Mesendoderm (in vitro differentiated cells): Measurements from ENCODE around the gene LMCD1.
A peak's percentile ranks its signal among the peaks of the same experiment; 100 is the strongest.

Experiments
- DNase-seq: peaks from one replicate; pipeline ENCODE4 v3.0.0; 2013
- H2AK5ac ChIP-seq: 2 replicates; pipeline ENCODE4 v1.6.1; 2013; ENCODE audit warnings: low read length, inconsistent platforms
- H2BK120ac ChIP-seq: 2 replicates; pipeline ENCODE4 v1.6.1; 2013; ENCODE audit warnings: low read depth, mild to moderate bottlenecking, low read length, moderate library complexity, mixed read lengths
- H2BK15ac ChIP-seq: replicated peaks from 2 replicates; pipeline ENCODE4 v1.6.1; 2013; ENCODE audit warnings: low read depth, mild to moderate bottlenecking, moderate library complexity
- H2BK5ac ChIP-seq: 2 replicates; pipeline ENCODE4 v1.6.1; 2013; ENCODE audit warnings: low read length, inconsistent platforms
- H3K18ac ChIP-seq: 2 replicates; pipeline ENCODE4 v1.6.1; 2013; ENCODE audit warnings: mild to moderate bottlenecking, low read length, mixed read lengths
- H3K23ac ChIP-seq: one replicate; pipeline ENCODE4 v1.6.1; 2013; ENCODE audit warnings: low read length
- H3K27ac ChIP-seq: 2 replicates; pipeline ENCODE4 v1.5.1; 2013; ENCODE audit warnings: low read depth, mild to moderate bottlenecking, inconsistent platforms, low read length, moderate library complexity
- H3K27me3 ChIP-seq: 2 replicates; pipeline ENCODE4 v1.6.1; 2013; ENCODE audit warnings: low read length, control low read depth, mild to moderate bottlenecking, inconsistent platforms; ENCODE audit not compliant: insufficient read depth, poor library complexity
- H3K36me3 ChIP-seq: 2 replicates; pipeline ENCODE4 v1.6.1; 2013; ENCODE audit warnings: low read length, inconsistent platforms; ENCODE audit not compliant: control insufficient read depth, insufficient read depth
- H3K4ac ChIP-seq: one replicate; pipeline ENCODE4 v1.6.1; 2013; ENCODE audit warnings: low read depth, mild to moderate bottlenecking, low read length, moderate library complexity
- H3K4me1 ChIP-seq: 2 replicates; pipeline ENCODE4 v1.6.1; 2013; ENCODE audit warnings: low read depth, low read length, inconsistent platforms; ENCODE audit not compliant: control insufficient read depth
- H3K4me2 ChIP-seq: 2 replicates; pipeline ENCODE4 v1.6.1; 2013; ENCODE audit warnings: low read length
- H3K4me3 ChIP-seq: 2 replicates; pipeline ENCODE4 v1.5.1; 2013; ENCODE audit warnings: mild to moderate bottlenecking, low read length
- H3K56ac ChIP-seq: one replicate; pipeline ENCODE4 v1.6.1; 2013; ENCODE audit warnings: low read length
- H3K79me1 ChIP-seq: 2 replicates; pipeline ENCODE4 v1.6.1; 2013; ENCODE audit warnings: low read length, inconsistent platforms
- H3K79me2 ChIP-seq: 2 replicates; pipeline ENCODE4 v1.6.1; 2013; ENCODE audit warnings: mild to moderate bottlenecking, low read length; ENCODE audit not compliant: control insufficient read depth, insufficient read depth
- H3K9ac ChIP-seq: 2 replicates; pipeline ENCODE4 v1.6.1; 2013; ENCODE audit warnings: low read length, inconsistent platforms
- H4K5ac ChIP-seq: one replicate; pipeline ENCODE4 v1.6.1; 2013; ENCODE audit warnings: low read length
- H4K8ac ChIP-seq: one replicate; pipeline ENCODE4 v1.6.1; 2013; ENCODE audit warnings: low read depth, mild to moderate bottlenecking, control low read depth, low read length, moderate library complexity
- WGBS: extraction: QIAGEN DNeasy Blood & Tissue Kit; methylation state at CpG from one replicate; pipeline ENCODE4 v1.1.7; 2013; ENCODE audit warnings: low lambda C conversion rate, missing lambda C conversion rate; ENCODE audit not compliant: insufficient coverage; ENCODE audit errors: extremely low coverage; 5-methylcytosine and 5-hydroxymethylcytosine counted together

Gene LMCD1

DNA sequence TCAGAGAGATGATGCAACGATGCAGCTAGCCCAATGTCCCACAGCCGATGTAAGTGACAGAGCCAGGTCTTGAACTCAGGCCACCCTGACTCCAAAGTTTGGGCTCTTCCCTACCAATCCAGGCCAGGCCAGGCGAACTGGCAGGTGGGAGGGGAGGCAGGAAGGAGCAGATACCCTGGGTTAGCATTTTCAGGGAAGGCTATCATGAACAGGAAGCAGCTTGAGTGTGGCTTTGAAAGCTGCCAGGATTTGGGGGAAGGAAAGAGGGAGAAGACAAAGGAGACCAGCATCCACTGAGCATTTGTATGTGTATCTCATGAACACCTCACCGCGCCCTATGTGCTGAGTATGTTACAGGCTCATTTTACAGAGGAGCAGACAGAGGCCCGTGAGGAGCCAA is 38.8 kb downstream of the LMCD1 start:
- peak; percentile 23 for DNase-seq
- Histone ChIP-seq H3K27ac (no peak overlapping the region), H2AK5ac (no peak overlapping the region), H3K27me3 (no peaks in the 10 kb centered on the region), H3K23ac (no peak overlapping the region), H3K79me1 (no peaks in the 10 kb centered on the region), H2BK5ac (no peak overlapping the region), H3K4me3 (no peak overlapping the region), H3K36me3 (no peaks in the 10 kb centered on the region), H3K56ac (no peak overlapping the region), H4K8ac (no peak overlapping the region), H2BK120ac (no peak overlapping the region), H3K4ac (no peak overlapping the region), H4K5ac (no peak overlapping the region), H2BK15ac (no peak overlapping the region), H3K18ac (no peak overlapping the region), H3K79me2 (no peaks in the 10 kb centered on the region), H3K9ac (no peak overlapping the region), H3K4me2 (no peak overlapping the region), H3K4me1 (no peaks in the 10 kb centered on the region)
- no CpG with 5 or more reads among the region's 6 CpGs for WGBS

DNA sequence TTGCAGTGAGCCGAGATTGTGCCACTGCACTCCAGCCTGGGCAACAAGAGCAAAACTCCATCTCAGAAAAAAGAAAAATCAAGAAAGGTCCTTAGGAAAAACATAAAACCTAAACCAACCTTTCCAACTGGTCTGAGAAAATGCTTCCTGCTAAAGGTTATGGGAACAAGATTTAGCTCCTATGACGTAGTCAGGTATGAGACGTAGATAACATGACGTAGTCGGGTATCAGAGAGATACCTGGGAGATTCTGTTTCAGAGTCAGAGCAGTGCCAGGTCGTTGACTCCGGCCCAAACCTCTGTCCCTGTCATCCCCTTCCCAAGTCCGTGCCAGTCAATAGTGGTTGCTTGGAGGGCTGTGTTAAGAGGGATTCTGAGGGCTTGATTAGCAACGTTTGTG is 39.9 kb downstream of the LMCD1 start:
- no peak overlapping the region for H3K4ac ChIP-seq
- DNase-seq, result no peak
- no peak overlapping the region for H2BK120ac ChIP-seq
- H4K5ac ChIP-seq, result no peak overlapping the region
- H3K27ac ChIP-seq, result no peak overlapping the region
- no peaks in the 10 kb centered on the region for H3K79me2 ChIP-seq
- no peak overlapping the region for H2AK5ac ChIP-seq
- no CpG with 5 or more reads among the region's 9 CpGs for WGBS
- H3K79me1 ChIP-seq, result no peaks in the 10 kb centered on the region
- H2BK15ac ChIP-seq, result no peak overlapping the region
- no peak overlapping the region for H3K4me2 ChIP-seq
- H4K8ac ChIP-seq, result no peak overlapping the region
- H3K27me3 ChIP-seq, result no peaks in the 10 kb centered on the region
- no peaks in the 10 kb centered on the region for H3K36me3 ChIP-seq
- H3K56ac ChIP-seq, result no peak overlapping the region
- no peak overlapping the region for H3K23ac ChIP-seq
- H3K18ac ChIP-seq, result no peak overlapping the region
- H3K9ac ChIP-seq, result no peak overlapping the region
- no peak overlapping the region for H3K4me3 ChIP-seq
- H3K4me1 ChIP-seq, result no peaks in the 10 kb centered on the region
- no peak overlapping the region for H2BK5ac ChIP-seq

DNA sequence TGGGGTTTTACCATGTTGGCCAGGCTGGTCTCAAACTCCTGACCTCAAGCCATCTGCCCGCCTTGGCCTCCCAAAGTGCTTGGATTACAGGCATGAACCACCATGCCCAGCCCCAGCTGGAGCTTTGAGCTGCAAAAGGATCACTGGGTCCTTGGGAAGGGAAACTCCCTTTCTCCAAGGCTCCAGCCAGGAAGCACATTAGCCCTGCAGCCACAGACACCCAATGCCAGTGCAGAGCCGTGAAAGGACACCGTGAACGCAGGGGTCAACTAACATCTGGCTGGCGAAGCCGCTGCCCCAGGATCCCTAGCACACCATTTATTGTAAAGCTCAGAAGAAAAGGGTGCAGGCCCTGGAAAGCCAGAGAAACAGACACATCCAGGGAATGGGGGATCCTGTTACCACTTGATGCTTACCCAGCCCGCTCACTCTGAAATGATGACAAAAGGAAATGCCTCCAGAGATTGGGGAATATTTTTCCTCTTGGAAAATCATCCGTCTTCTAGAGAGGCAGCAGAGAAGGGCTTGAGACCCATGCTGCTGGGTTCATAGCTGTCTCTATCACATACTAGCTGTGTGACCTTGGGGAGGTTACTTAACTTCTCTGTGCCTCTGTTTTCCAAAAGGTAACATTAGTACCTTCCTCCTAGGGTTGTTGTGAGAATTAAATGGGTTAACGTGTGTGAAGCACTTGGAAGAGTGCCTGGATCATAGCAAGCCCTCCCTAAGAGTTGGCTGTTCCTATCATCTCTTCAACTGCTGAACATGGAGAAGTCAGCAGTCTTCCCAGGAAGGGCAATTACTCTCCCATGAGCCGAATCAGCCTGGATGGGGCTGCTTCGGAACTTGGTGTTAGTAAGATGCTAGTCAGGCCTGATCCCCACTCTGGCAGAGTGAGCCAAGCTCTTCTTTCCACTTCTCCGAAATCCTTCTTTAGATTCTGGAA is 40.8 kb downstream of the LMCD1 start:
- Histone ChIP-seq H2BK15ac (no peak overlapping the region), H3K4me3 (no peak overlapping the region), H3K27me3 (no peaks in the 10 kb centered on the region), H2BK5ac (no peak overlapping the region), H2AK5ac (no peak overlapping the region), H2BK120ac (no peak overlapping the region), H4K8ac (no peak overlapping the region), H3K9ac (no peak overlapping the region), H3K4me2 (no peak overlapping the region), H3K18ac (no peak overlapping the region), H3K79me2 (no peaks in the 10 kb centered on the region), H3K79me1 (no peaks in the 10 kb centered on the region), H3K27ac (no peak overlapping the region), H3K4ac (no peak overlapping the region), H3K23ac (no peak overlapping the region), H3K4me1 (no peaks in the 10 kb centered on the region), H3K36me3 (no peaks in the 10 kb centered on the region), H4K5ac (no peak overlapping the region), H3K56ac (no peak overlapping the region)
- no peak for DNase-seq
- no CpG with 5 or more reads among the region's 12 CpGs for WGBS

DNA sequence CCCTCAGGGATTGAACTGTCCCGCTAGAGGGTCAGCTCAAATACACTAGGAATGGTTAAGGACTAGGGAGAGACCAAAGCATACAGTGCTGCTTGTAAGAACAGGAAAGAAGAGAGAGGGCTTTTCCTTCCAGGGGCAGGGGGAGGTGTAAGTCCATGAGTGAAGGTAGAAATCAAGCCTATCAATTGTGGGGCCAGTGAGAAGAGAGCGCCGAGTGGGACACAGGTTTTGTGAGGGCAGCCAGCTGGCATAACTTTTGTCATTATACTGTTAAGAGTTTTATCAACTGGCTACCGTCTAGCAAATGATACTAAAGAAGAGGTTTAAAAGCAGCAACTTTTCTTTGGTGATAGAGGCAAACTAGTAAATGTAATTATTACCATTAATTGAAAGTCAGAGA is 45.0 kb downstream of the LMCD1 start:
- H3K4me1 ChIP-seq, result no peaks in the 10 kb centered on the region
- H3K4ac ChIP-seq, result no peak overlapping the region
- no peaks in the 10 kb centered on the region for H3K36me3 ChIP-seq
- H3K27ac ChIP-seq, result no peak overlapping the region
- no peak overlapping the region for H3K4me2 ChIP-seq
- H2BK120ac ChIP-seq, result no peak overlapping the region
- no peak overlapping the region for H2BK5ac ChIP-seq
- no peak overlapping the region for H3K9ac ChIP-seq
- H2AK5ac ChIP-seq, result no peak overlapping the region
- H3K56ac ChIP-seq, result no peak overlapping the region
- no peak overlapping the region for H3K4me3 ChIP-seq
- no peak overlapping the region for H3K18ac ChIP-seq
- H4K5ac ChIP-seq, result no peak overlapping the region
- no peak for DNase-seq
- no peaks in the 10 kb centered on the region for H3K79me2 ChIP-seq
- no CpG with 5 or more reads among the region's 4 CpGs for WGBS
- H3K23ac ChIP-seq, result no peak overlapping the region
- no peak overlapping the region for H4K8ac ChIP-seq
- no peaks in the 10 kb centered on the region for H3K79me1 ChIP-seq
- H3K27me3 ChIP-seq, result no peaks in the 10 kb centered on the region
- H2BK15ac ChIP-seq, result no peak overlapping the region

DNA sequence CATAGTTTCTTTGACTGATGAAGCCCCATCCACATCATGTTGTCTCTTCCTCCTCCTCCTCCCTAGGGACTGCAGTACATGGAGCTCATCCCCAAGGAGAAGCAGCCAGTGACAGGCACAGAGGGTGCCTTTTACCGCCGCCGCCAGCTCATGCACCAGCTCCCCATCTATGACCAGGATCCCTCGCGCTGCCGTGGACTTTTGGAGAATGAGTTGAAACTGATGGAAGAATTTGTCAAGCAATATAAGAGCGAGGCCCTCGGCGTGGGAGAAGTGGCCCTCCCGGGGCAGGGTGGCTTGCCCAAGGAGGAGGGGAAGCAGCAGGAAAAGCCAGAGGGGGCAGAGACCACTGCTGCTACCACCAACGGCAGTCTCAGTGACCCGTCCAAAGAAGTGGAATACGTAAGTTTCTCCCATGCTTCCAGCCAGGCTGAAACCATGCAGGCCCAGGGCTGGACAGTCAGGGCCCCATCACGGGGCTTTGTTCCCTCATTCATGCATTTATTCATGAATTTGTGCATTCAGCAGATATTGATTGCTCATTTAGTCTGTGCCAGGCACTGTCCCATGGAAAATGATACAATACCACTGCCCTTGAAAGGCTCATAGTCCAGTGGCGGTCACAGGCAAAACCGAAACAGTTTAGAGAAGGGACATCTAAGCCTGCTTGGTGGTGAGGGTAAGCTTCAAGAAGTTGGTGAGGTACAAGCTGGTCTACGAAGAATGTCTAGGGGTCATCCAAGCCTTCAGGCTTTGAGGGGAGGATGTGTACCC is 47.1 kb downstream of the LMCD1 start:
- H2BK5ac ChIP-seq, result no peak overlapping the region
- no peaks in the 10 kb centered on the region for H3K4me1 ChIP-seq
- H3K18ac ChIP-seq, result no peak overlapping the region
- DNase-seq, result no peak
- no peak overlapping the region for H3K4me3 ChIP-seq
- no peak overlapping the region for H3K4me2 ChIP-seq
- no peaks in the 10 kb centered on the region for H3K79me1 ChIP-seq
- no CpG with 5 or more reads among the region's 17 CpGs for WGBS
- H3K9ac ChIP-seq, result no peak overlapping the region
- no peaks in the 10 kb centered on the region for H3K79me2 ChIP-seq
- H2BK15ac ChIP-seq, result no peak overlapping the region
- H3K36me3 ChIP-seq, result no peaks in the 10 kb centered on the region
- no peak overlapping the region for H3K23ac ChIP-seq
- no peaks in the 10 kb centered on the region for H3K27me3 ChIP-seq
- H2AK5ac ChIP-seq, result no peak overlapping the region
- no peak overlapping the region for H3K4ac ChIP-seq
- no peak overlapping the region for H2BK120ac ChIP-seq
- no peak overlapping the region for H4K8ac ChIP-seq
- no peak overlapping the region for H4K5ac ChIP-seq
- no peak overlapping the region for H3K56ac ChIP-seq
- no peak overlapping the region for H3K27ac ChIP-seq
